GM21528 (cell line): ENCODE data around the gene IFNA8.
A peak's percentile ranks its signal among the peaks of the same experiment; 100 is the strongest.
"Not testable (repeated sequence)": the region's sequence is repeated elsewhere in the genome, so short reads cannot be mapped to it uniquely, and the experiment has no call there.

Experiments used
- ATAC-seq: cut with Tn5 transposase; IDR thresholded peaks from one replicate; pipeline ENCODE4 v1.9.1; 2021; ENCODE audit warnings: mild to moderate bottlenecking, moderate library complexity; ENCODE audit not compliant: unreplicated experiment, low FRiP score

Gene IFNA8

DNA sequence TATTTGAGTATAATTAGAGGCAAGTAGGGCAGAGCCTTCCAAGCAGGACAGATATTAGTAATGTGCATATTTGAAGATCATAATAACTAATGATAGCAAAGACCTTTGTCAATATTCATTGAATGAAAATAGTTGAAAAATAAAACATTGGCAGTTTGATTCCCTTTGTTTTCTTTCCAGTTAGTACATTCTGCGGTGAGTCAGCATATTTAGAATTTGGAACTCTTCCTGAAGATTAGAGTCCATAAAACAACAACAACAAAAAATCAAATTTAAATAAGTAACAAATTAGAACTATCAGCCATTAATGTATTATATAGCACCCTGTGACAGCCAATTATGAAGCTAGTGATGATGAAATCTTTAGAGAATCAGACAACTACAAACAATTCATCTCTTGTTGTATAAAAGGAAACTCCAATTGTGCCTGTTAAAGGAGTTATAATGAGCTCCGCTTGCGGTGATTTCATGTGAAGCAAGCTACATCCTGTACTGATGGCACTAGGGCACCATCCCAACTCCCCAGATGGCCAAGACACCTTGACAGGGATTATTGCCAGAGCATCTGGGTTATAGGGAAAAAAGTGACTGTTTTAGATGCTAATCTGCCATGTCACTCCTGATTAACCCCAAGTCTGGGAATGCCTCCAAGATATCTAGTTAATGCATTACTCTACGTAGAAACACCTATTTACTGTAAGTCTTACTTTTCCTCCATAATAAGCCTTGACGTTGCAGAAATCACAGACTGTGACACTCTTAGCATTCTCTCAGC, 6.8 kb downstream of the IFNA8 start:
- no peak for ATAC-seq

- ATAC-seq = no peak
Measured at GRCh38 chr9:21428235-21428634, 19.3 kb downstream of the IFNA8 start.

DNA sequence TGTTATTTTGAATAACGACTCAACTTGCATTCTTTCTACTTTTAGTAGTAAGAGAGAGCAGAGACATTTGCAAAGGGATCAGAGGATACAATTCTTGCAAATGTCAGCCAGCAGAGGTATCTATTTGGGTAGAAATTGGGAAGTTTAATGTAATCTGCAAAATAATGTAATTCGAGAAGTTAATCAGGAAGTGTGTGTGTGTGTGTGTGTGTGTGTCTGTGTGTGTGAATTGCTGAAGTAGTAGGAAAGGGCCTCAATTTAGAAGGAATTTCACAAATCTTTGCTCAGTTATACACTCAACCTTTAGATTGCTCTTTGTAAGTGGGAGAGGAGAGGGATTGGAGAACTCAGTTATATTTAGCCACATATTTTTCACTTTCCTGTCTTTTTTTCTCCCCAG, 20.3 kb downstream of the IFNA8 start:
- no peak for ATAC-seq

DNA sequence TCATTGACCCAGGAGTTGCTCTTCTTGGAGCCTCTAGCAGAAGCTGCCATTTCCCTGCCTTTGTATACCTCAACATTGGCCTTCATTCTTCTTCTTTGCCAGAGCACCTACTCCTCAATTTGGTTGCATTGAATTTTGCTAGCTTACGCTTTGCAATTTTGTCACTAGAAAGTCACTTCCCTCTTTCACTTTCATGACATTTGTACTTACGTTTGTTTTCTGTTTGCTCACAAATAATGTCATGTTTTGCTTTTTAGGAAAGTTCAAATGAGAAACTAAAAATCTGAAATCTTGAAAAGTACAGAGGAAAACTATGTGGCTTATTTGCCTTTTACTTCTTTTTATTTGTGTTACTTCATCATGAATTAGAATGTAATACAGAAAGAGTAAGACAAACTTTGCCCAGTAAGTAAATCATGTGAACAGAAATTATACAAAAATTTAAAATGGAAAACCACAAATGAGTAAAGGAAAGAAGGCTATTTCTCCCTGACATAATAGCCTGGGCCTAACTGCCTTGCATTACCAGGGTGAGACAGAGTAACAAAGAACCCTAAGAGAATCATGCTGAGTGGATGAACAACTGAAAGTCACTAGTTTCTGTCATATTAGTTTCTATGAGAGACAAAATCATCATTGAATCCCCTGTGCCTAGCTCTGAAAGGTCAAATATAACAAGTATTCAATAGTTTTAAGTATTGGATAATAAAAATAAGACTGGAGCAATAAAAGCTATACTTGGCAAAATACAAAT, 23.9 kb downstream of the IFNA8 start:
- no peak for ATAC-seq

- no peak for ATAC-seq
Measured at GRCh38 chr9:21434202-21435014, 25.5 kb downstream of the IFNA8 start.

DNA sequence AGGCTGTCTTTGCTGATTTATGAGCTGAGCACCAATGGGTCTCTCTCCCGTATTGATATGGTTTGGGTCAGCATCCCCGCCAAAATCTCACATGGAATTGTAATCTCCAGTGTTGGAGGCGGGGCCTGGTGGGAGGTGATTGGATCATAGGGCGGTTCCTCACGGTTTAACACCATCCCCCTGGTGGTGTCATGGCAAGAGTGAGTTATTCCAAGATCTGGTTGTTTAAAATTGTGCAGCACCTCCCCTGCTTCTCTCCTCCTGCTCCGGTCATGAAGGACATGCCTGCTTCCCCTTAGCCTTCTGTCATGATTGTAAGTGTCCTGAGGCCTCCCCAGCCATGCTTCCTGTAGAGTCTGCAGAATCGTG, 26.1 kb downstream of the IFNA8 start:
- not testable (repeated sequence) for ATAC-seq

DNA sequence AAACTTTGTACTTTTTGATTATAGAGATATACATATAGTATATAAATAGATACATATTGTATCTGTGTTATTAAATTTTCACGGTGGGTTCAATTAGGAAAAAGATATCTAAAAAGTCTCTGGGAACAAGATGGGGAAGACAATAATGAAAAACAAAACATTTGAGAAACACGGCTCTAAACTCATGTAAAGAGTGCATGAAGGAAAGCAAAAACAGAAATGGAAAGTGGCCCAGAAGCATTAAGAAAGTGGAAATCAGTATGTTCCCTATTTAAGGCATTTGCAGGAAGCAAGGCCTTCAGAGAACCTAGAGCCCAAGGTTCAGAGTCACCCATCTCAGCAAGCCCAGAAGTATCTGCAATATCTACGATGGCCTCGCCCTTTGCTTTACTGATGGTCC, 31.2 kb downstream of the IFNA8 start, which contains the start of gene IFNA1:
Gene IFNA1 (plus strand): TSS at position 301 of the 400 bp plus-strand sequence. CDS start 69 bp downstream, at position 370.
- ATAC-seq = no peak

DNA sequence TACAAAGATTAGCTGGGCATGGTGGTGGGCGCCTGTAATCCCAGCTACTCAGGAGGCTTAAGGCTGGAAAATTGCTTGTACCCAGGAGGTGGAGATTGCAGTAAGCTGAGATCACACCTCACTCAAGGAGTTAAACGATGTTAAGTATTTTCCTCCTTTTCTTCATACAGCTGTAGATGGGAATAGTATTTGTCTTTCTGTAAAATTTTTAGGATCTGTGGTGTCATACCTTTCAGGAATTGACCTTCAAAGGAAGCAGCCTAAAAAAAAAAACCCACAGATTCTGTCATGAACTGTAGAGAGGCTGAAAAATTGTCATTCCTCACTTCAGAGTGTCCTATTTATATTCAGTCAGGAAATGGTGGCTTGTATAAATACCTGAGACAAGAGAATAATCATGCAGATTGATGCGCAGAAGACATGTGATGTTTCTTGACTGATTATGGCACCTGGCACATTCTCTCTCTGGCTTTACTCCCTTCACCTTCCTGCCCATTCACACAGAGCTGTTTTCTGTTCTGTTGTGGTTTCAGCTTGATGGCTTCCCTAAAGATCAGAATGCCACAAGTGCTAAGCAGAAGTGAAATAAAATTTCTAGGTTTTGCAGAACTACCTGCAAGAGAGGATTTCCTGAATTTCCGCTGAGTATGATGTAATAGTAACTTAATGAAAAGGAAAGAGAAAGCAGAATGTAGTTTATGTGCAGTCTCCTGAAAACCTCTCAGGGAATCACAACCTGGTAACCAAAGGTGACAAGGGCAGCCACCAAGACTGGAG, 35.1 kb downstream of the IFNA8 start:
- peak; percentile 91 for ATAC-seq

- not testable (repeated sequence) for ATAC-seq
Measured at GRCh38 chr9:21449312-21449711, 40.4 kb downstream of the IFNA8 start.

- no peak for ATAC-seq
Measured at GRCh38 chr9:21450733-21451394, 41.9 kb downstream of the IFNA8 start.

GRCh38 chr9:21452681-21453080, 43.8 kb downstream of the IFNA8 start:
- ATAC-seq = no peak

GRCh38 chr9:21454149-21454548, 45.2 kb downstream of the IFNA8 start:
- ATAC-seq = no peak

DNA sequence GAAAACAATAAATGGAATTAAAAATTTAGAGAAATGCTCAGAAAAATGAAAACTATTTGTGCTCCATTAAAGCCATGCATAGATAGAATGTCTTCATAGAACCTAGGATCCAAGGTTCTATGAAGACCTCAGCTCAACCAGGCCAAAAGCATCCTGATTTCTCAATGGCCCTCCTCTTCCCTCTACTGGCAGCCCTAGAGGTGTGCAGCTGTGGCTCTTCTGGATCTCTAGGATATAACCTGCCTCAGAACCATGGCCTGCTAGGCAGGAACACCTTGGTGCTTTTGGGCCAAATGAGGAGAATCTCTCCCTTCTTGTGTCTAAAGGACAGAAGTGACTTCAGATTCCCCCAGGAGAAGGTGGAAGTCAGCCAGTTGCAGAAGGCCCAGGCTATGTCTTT, 46.4 kb downstream of the IFNA8 start:
- peak; percentile 88 for ATAC-seq
